Measurements from ENCODE around the gene NRL. TPM values are rescaled to one million over a fixed set of nuclear protein-coding genes. Genes with fewer than 3 reads are reported as not detected.

The NRL gene
- total and polyA plus RNA-seq, 2 donors (not counting 3 experiments of a cell fraction or from before 2014, with no cell fraction given), result 0.71 to 1.1 TPM

GRCh38 chr14:24069411-24069735, 45.4 kb downstream of the NRL start:
- no peak for FAIRE-seq
- no peak for DNase-seq (ENCODE audit: low read depth, low spot score)
- no peak overlapping the region for H2AFZ ChIP-seq (ENCODE audit: low read depth, low read length)
- no peaks in the 10 kb centered on the region for H3K4me1 ChIP-seq (ENCODE audit: control insufficient read depth, extremely low read depth, insufficient read depth, low read length)
- TF ChIP-seq POLR2AphosphoS5 (IDR thresholded peaks at IDR 0.05; ENCODE audit: insufficient read depth, low read depth, low read length) (no peak), JUN (IDR thresholded peaks at IDR 0.05; ENCODE audit: borderline replicate concordance, insufficient read depth, insufficient read length, low read depth) (no peak), POLR2A (IDR thresholded peaks at IDR 0.05; ENCODE audit: low read depth, low read length) (no peak)
- TF ChIP-seq, protein P1, sequence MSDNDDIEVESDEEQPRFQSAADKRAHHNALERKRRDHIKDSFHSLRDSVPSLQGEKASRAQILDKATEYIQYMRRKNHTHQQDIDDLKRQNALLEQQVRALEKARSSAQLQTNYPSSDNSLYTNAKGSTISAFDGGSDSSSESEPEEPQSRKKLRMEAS (IDR thresholded peaks at IDR 0.05; ENCODE audit: insufficient read depth, insufficient read length), result no peak
- H3K4me2 ChIP-seq (ENCODE audit: insufficient read depth, low read length), result no peak overlapping the region
- BruUV-seq (replicated peaks), result no TSS peak
- ChIA-PET CTCF (interaction anchor here (0.6 to 5.5 kb wide), 4 partner anchors 12 to 39 kb away, joined by 3 to 36 read pairs (median 10); no protein-coding TSS in a partner anchor), POLR2A (no interaction called here)
- H3K27me3 ChIP-seq (ENCODE audit: control insufficient read depth in 2 of 2, insufficient read depth in 2 of 2, low read length in 2 of 2), result peaks cover 0 to 1% of the 10 kb centered on the region in 2 experiments
- H4K20me1 ChIP-seq (replicated peaks; ENCODE audit: control insufficient read depth, extremely low read depth, insufficient read depth, low read length), result no peaks in the 10 kb centered on the region
- no peaks in the 10 kb centered on the region for H3K36me3 ChIP-seq (ENCODE audit: control insufficient read depth in 2 of 2, extremely low read depth in 1 of 2, insufficient read depth in 2 of 2, low read length in 2 of 2)
- no peak overlapping the region for H3K4me3 ChIP-seq (replicated peaks in 1 of 3; ENCODE audit: insufficient read depth in 1 of 3, low read depth in 1 of 3, low read length in 3 of 3)
- dilution Hi-C loops (cut with MboI; ENCODE audit: extremely low pct_ligation_motif_present, low sequenced_read_pairs) (no loop called here), intact Hi-C loops (cut with micrococcal nuclease) (no loop called here)
- no peaks in the 10 kb centered on the region for H3K9me1 ChIP-seq (replicated peaks; ENCODE audit: control insufficient read depth, extremely low read depth, insufficient read depth, low read length)
- H3K9ac ChIP-seq (replicated peaks; ENCODE audit: extremely low read depth, insufficient read depth, low read length), result no peak overlapping the region
- no peak overlapping the region for H3K27ac ChIP-seq (ENCODE audit: insufficient read depth, low read depth, low read length)
- no peaks in the 10 kb centered on the region for H3K79me2 ChIP-seq (ENCODE audit: control insufficient read depth, insufficient read depth, low read length)
- no peaks in the 10 kb centered on the region for H3K9me3 ChIP-seq (replicated peaks; ENCODE audit: control insufficient read depth, insufficient read depth, low read length)

GRCh38 chr14:24068711-24069410, 45.9 kb downstream of the NRL start:
- no peak overlapping the region for H3K4me2 ChIP-seq (ENCODE audit: insufficient read depth, low read length)
- no peaks in the 10 kb centered on the region for H3K79me2 ChIP-seq (ENCODE audit: control insufficient read depth, insufficient read depth, low read length)
- H3K36me3 ChIP-seq (ENCODE audit: control insufficient read depth in 2 of 2, extremely low read depth in 1 of 2, insufficient read depth in 2 of 2, low read length in 2 of 2), result no peaks in the 10 kb centered on the region
- ChIA-PET CTCF (interaction anchor here (1.4 to 5.5 kb wide), 3 partner anchors 11 to 40 kb away, joined by 5 to 36 read pairs (median 14); no protein-coding TSS in a partner anchor), POLR2A (interaction anchor here (0.6 kb wide), 1 partner anchor 657 kb away, joined by 3 read pairs; no protein-coding TSS in a partner anchor)
- H2AFZ ChIP-seq (ENCODE audit: low read depth, low read length), result no peak overlapping the region
- peaks cover 0 to 1% of the 10 kb centered on the region in 2 experiments for H3K27me3 ChIP-seq (ENCODE audit: control insufficient read depth in 2 of 2, insufficient read depth in 2 of 2, low read length in 2 of 2)
- FAIRE-seq, result no peak
- intact Hi-C loops (cut with micrococcal nuclease), result no loop called here
- TF ChIP-seq, protein P1 (IDR thresholded peaks at IDR 0.05; ENCODE audit: insufficient read depth, insufficient read length), result no peak
- no peak for TF ChIP-seq MYC (IDR thresholded peaks at IDR 0.05; ENCODE audit: low read depth, low read length)
- TF ChIP-seq JUN (IDR thresholded peaks at IDR 0.05; ENCODE audit: borderline replicate concordance, insufficient read depth, insufficient read length, low read depth), result no peak
- no peak for TF ChIP-seq FOS (IDR thresholded peaks at IDR 0.05; ENCODE audit: borderline replicate concordance, insufficient read depth, low read length)
- TF ChIP-seq GATA2 (IDR thresholded peaks at IDR 0.05; ENCODE audit: insufficient read depth, insufficient read length, low read depth, low read length), result no peak
- no peak for TF ChIP-seq POLR2AphosphoS5 (IDR thresholded peaks at IDR 0.05; ENCODE audit: insufficient read depth, low read depth, low read length)
- no peak for TF ChIP-seq POLR2A (IDR thresholded peaks at IDR 0.05; ENCODE audit: low read depth, low read length)
- TF ChIP-seq EZH2 (IDR thresholded peaks at IDR 0.05; ENCODE audit: borderline replicate concordance, low read depth, low read length, severe bottlenecking), result no peak
- TF ChIP-seq, protein P2, sequence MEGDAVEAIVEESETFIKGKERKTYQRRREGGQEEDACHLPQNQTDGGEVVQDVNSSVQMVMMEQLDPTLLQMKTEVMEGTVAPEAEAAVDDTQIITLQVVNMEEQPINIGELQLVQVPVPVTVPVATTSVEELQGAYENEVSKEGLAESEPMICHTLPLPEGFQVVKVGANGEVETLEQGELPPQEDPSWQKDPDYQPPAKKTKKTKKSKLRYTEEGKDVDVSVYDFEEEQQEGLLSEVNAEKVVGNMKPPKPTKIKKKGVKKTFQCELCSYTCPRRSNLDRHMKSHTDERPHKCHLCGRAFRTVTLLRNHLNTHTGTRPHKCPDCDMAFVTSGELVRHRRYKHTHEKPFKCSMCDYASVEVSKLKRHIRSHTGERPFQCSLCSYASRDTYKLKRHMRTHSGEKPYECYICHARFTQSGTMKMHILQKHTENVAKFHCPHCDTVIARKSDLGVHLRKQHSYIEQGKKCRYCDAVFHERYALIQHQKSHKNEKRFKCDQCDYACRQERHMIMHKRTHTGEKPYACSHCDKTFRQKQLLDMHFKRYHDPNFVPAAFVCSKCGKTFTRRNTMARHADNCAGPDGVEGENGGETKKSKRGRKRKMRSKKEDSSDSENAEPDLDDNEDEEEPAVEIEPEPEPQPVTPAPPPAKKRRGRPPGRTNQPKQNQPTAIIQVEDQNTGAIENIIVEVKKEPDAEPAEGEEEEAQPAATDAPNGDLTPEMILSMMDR (IDR thresholded peaks at IDR 0.05; ENCODE audit: extremely low read depth in 1 of 2, insufficient read depth in 1 of 2, low read depth in 1 of 2, low read length in 2 of 2), result no peak
- dilution Hi-C loops (cut with MboI; ENCODE audit: extremely low pct_ligation_motif_present, low sequenced_read_pairs), result no loop called here
- H3K9ac ChIP-seq (replicated peaks; ENCODE audit: extremely low read depth, insufficient read depth, low read length), result no peak overlapping the region
- no peaks in the 10 kb centered on the region for H4K20me1 ChIP-seq (replicated peaks; ENCODE audit: control insufficient read depth, extremely low read depth, insufficient read depth, low read length)
- no peak for DNase-seq (ENCODE audit: low read depth, low spot score)
- BruUV-seq (replicated peaks), result no TSS peak
- H3K4me1 ChIP-seq (ENCODE audit: control insufficient read depth, extremely low read depth, insufficient read depth, low read length), result no peaks in the 10 kb centered on the region
- no peaks in the 10 kb centered on the region for H3K9me3 ChIP-seq (replicated peaks; ENCODE audit: control insufficient read depth, insufficient read depth, low read length)
- no peak overlapping the region for H3K27ac ChIP-seq (ENCODE audit: insufficient read depth, low read depth, low read length)
- H3K9me1 ChIP-seq (replicated peaks; ENCODE audit: control insufficient read depth, extremely low read depth, insufficient read depth, low read length), result no peaks in the 10 kb centered on the region
- H3K4me3 ChIP-seq (replicated peaks in 1 of 3; ENCODE audit: insufficient read depth in 1 of 3, low read depth in 1 of 3, low read length in 3 of 3), result no peak overlapping the region

Measured in endothelial cell of umbilical vein (primary cell).